GM18526 (cell line): Measurements from ENCODE around the gene AKR1B1.
A peak's percentile ranks its signal among the peaks of the same experiment; 100 is the strongest.

Experiments used
- POLR2A ChIP-seq: IDR thresholded peaks from 3 replicates; pipeline ENCODE4 v1.6.1; 2011; ENCODE audit not compliant: insufficient read length; ENCODE audit errors: extremely low read depth

Gene AKR1B1

DNA sequence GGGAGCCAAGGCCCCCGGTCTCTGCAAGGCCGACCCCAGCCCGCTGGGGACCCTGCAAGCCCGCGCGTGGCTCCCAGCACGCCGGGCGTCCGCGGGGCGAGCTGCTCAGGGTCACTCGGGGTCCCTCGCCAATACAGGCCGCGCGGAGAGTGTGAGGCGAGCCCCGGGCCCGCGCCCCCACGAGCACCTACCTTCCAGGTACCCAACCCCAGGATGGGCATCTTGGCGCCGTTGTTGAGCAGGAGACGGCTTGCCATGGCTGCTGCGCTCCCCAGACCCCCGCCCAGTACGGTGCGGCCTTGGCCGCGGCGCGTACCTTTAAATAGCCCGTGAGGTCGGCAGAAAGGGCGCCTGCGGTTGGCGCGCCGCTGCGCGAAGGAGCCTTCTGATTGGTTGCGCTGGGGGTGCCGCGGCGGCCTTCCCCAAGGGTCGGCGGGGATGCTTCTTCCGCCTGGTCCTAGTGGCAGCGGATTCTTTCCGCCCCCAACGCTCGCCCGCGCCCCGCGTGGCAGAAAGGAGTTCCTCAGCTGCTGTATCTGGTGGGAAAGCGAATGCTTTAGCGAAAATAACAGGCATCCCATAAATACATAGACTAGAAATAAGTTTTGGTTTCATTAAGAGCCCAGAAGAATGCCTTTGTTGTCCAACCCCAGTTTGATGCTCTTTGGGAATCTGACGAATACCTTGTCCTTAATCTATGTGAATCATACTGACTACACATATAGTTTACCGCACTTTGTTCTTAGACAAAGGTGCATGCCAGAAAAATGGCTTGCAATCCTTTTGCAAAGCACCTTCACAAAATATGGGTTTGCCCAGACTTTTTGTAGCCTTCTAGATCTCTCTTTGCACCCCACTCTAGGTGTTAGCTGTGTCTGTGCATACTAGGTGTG is at the start of gene AKR1B1:
AKR1B1 (minus strand) TSS at position 295 of the 893 bp plus-strand sequence; CDS start at position 257, 38 bp downstream.
- TF ChIP-seq POLR2A, result peak; percentile 42

DNA sequence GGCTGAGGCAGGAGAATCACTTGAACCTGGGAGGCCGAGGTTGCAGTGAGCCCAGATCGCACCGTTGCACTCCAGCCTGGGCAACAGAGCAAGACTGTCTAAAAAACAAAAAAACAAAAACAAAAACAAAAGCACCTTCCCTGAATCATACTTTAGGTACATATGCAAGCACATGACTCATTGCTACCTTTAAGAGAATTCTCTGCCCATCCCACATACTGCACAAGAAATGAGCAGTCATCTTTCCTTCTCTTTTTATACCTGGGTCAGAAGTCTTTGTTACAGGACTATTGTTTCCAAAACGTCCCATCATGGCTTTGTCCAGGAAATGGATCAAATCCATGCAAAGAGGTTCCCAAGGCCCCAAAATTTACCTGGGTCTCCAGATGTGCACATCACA is 47.0 kb upstream of the AKR1B1 start:
- TF ChIP-seq POLR2A, result no peak

DNA sequence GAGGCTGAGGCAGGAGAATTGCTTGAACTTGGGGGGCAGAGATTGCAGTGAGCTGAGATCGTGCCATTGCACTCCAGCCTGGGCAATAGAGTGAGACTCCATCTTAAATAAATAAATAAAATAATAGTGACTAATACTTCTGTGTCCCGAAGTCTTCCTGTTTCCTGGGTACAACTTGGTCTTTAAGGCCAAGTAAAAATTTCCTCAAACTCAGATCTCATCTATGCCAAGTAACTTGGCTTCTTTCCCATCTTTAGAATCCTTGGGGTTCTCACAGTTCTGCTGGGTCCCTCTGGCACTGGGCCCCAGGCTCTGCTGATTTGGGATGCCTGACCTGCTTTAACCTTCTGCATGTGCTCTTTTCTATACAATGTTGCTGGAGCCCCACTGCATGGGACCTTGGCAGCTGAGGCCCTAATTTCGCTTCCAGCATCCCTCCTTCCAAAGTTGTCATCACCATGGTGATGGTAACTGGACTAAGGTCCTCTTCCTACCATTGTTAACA is 45.8 kb upstream of the AKR1B1 start:
- no peak for TF ChIP-seq POLR2A

DNA sequence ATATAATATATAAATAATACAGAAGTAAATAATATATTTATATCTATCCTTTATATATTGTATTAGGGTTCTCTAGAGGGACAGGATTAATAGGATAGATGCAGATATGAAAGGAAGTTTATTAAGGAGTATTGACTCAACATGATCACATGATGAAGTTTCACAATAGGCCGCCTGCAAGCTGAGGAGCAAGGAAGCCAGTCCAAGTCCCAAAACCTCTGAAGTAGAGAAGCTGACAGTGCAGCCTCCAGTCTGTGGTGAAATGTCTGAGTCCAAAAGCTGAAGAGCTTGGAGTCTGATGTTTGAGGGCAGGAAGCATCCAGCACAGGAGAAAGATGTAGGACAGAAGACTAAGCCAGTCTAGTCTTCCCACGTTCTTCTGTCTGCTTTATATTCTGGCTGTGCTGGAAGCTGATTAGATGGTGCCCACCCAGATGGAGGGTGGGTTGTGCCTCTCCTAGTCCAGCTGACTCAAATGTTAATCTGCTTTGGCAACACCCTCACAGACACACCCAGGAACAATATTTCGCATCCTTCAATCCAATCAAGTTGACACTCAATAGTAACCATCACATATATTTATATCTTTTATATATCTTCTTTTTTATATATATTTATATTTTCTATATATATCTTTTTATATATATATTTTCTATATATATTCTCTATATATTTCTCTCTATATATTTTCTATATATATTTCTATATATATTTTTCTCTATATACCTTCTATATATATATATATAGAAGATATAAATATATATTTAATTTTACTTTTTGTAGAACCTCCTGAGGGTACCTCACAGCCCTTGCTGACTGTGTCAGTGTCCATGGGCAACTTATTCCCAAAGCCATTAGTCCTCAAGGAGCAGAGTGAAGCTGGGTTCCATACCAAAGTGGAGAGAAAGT is 43.8 kb upstream of the AKR1B1 start:
- no peak for TF ChIP-seq POLR2A

DNA sequence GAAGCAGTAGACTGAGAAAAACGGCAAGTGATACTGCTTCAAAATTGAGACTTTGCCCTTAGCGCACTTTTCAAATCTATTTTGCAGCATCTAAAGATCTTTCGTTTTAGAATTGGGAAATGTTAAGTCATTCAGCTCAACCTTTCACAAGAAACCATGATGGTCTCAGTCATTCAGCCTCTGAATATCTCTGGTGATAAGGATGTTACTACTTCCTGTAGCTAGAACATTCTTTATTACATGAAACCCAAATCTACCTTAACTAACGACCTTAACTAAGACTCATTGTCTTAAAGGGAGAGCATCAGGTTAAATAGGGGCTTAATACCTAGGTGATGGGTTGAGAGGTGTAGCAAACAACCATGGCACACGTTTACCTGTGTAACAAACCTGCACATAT is 42.1 kb upstream of the AKR1B1 start:
- TF ChIP-seq POLR2A, result no peak

DNA sequence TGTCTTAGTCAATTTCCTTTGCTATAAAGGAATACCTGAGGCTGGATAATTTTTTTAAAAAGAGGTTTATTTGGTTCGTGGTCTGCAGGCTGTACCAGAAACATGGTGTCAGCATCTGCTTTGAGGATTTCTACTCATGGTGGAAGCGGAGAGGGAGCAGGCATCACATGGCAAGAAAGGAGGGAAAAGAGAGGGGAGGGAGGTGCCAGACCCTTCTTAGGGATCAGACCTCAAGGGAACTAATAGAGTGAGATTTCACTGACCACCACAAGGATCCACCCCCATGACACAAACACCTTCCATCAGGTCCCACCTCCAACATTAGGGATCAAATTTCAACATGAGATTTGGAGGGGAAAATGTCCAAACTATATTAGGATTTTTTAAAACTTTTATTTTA is 41.5 kb upstream of the AKR1B1 start:
- no peak for TF ChIP-seq POLR2A

DNA sequence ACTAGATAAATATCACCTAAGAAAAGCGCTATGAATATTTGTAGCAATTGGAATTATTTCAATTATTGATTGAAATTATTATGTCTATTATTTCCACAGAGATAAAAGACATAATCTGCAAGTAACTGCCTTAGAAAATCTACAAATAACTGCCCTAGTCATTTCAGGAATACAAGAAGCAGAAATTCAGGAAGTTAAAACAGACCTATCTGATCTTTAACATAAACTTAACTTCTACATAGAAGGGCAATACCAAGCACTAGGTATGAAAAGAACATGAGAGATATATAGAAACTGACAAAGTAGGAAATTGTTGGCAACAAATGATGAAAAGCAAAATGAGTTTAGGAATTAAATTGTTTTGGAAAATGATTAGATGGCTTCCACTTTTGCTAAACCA is 36.6 kb upstream of the AKR1B1 start:
- TF ChIP-seq POLR2A, result no peak

DNA sequence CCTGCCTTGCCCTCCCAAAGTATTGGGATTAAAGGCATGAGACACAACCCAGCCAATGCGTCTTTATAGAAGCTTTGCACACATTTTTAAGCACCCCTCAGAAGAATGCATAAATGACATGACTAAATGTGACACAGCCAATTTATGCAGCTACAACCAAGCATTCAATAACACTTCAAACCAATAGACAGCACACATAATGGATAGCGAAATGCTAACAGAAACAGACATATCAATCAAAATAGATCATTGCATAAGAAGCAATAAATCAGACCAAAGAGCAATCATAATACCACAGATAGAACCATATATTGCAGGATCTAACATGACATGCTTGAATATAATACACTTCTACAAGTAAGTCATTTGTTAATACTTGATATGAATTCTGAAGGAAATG is 34.2 kb upstream of the AKR1B1 start:
- TF ChIP-seq POLR2A, result no peak

DNA sequence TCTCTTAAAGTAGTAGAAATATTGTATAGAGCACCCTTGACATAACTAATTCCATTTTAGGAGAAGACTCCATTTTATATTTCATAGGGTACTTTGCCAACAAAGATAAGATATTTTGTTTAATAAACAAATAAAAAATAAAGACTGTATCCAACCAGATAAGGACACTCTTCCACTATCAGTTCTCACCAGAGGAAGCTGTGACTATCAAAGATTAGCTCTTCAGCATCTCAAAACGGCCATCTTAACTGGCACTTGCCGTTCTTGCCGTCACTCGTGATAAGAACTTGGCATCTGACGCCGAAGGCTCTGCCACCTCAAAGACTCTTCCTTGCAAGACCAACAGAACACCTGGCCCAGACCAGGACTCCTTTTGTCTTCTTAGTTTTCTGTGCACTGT is 26.3 kb upstream of the AKR1B1 start:
- no peak for TF ChIP-seq POLR2A

DNA sequence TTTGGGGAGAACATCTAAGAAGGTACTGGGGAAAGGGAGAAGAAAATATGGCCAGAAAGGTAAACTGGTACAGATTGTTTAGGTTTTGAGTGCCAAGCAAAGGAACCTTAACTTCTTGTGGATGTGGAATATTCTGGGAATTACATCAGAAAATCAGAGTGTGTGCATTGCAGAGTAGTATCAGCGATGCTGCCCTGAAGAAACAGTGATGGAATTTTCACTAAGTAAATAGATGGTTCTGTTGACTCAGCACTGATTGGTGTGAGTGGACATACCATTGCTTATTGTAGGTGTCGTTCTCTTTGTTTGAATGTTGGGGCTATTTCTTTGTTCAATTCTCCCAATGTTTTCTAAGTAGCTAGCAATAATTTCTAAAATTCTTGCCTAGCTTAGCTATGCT is 24.4 kb upstream of the AKR1B1 start:
- no peak for TF ChIP-seq POLR2A

DNA sequence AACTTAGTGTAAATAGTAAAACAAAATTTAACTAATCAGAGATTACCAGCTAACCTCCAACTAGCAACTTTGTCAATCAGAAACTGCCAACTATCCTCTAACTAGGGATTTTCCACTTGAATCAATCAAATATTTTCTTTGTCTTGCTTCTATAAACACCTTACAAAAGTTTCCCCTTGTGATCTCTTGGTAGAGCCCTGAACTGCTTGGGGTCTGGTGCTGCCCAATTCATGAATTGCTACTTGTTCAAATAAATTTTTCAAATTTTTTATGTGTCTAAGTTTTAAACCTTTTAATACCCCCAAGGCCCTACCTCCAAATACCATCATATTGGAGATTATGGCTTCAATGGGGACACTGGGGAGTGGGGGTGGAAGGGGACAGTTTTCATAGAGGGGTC is 24.0 kb upstream of the AKR1B1 start:
- no peak for TF ChIP-seq POLR2A

DNA sequence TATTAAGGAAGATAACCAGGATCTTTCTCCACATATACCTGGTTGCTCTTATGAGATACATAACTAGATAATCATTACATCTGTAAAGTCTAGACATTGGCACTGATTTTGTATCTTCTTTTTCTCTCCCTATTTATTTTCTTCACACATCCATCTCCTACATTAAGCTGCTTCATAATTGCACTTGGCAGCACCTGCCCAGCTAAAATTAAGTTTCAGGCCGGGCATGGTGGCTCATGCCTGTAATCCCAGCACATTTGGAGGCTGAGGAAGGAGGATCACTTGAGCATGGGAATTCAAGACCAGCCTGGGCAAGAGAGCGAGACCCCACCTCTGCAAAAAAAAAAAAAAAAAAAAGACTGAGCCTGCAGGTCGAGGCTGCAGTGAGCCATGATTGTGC is 22.3 kb upstream of the AKR1B1 start:
- TF ChIP-seq POLR2A, result no peak

DNA sequence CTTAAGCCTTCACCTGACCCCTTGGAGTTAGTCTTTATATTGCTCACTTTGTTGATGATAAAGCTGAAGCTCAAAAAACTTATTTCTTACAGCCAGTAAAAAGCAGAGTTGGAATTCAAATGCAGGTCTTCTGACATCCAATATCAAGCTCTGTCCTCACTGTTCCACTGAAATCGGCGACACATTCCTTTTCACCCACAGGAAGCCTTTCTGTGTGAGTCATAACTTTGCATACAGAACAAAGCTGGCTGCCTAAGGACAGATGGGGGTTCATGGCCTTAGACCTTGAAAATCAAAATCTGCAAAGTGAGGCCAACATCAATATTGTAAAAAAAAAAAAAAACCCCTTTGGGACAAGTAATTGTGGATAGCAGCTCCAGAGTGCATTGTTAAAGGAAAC is 21.8 kb upstream of the AKR1B1 start:
- TF ChIP-seq POLR2A, result no peak

DNA sequence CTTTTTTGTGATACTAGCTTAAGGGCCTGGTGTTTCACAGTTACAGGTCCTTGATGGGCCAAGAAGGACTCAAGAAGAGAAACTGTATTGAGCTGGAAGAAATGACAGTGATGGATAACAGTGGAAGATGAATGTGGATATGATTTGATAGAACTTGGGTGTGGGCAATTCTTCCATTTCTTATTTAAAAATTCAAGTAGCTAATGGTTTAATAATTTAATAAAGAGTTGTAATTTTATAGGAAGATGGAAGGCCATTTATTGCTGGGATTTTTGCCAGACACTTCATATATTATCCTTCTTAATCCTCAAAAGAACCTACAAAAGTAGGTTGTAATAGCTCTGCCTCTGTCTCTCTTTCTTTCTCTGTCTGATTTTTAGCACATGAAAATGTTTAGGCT is 21.3 kb upstream of the AKR1B1 start:
- no peak for TF ChIP-seq POLR2A

DNA sequence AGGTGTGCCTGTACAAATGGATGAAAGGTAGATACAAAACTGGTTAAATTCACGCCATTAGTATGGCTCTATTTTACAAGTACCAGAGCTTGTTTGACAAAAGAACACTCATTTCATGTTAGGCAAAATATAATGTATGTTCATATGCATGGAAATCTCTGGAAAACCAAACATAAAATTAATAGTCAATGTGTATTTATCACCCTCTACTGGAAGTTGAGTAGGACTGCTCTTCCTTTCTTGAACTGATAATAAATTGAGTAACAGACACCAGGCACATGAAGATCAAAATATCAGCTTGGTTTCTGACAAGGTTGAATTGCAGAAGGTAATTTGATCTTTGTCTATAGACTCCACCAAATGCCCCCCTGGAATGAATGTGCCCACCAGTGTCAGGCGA is 19.8 kb upstream of the AKR1B1 start:
- TF ChIP-seq POLR2A, result no peak

DNA sequence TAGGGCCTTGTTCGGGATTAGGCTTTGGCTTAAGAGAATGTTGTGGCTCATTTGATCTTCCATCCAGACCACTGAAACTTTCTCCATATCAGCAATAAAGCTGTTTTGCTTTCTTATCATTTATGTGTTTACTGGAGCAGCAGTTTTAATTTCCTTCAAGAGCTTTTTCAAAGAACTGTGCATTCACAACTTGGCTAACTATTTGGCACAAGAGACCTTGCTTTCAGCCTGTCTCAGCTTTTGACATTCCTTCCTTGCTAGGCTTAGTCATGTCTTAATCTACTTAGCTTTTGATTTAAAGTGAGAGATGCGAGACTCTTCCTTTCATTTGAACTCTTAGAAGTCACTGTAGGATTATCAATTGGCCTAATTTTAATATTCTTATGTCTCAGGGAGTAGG is 19.1 kb upstream of the AKR1B1 start:
- no peak for TF ChIP-seq POLR2A
